ENCODE measurements around the gene GINS2. TPM values are rescaled to one million over a fixed set of nuclear protein-coding genes. Genes with fewer than 3 reads are reported as not detected.

The GINS2 gene
- total RNA-seq, 1 donor from 2014 or later, result 6.5 TPM

DNA sequence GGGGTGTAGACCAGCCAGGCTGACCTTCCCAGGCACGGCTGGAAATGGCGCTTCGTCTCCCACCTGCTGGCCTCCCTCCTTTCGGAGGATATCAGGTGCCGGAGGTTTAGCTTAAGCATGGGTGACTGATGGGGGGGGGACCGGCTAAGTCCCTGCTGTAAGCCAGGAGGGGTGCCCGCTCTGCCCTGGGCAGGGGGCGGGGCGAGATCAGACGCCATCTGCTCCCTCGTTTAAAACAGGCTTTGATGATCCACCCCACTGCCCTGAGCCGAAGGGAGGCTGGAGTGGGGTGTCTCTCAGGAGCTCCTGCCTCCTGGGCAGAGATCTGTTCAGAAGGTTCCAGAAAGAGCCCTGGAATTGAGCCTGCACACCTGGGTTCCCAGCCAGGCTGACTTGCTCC lies 36.2 kb upstream of the GINS2 start:
- Histone ChIP-seq H3K27me3 (ENCODE audit: control insufficient read depth, insufficient read depth, low read length) (no peaks in the 10 kb centered on the region), H3K36me3 (ENCODE audit: control insufficient read depth, insufficient read depth, low read length) (no peaks in the 10 kb centered on the region), H3K4me3 (ENCODE audit: low read depth, low read length) (no peak overlapping the region)
- DNase-seq (ENCODE audit: low read depth), result no peak
- TF ChIP-seq, protein P1, sequence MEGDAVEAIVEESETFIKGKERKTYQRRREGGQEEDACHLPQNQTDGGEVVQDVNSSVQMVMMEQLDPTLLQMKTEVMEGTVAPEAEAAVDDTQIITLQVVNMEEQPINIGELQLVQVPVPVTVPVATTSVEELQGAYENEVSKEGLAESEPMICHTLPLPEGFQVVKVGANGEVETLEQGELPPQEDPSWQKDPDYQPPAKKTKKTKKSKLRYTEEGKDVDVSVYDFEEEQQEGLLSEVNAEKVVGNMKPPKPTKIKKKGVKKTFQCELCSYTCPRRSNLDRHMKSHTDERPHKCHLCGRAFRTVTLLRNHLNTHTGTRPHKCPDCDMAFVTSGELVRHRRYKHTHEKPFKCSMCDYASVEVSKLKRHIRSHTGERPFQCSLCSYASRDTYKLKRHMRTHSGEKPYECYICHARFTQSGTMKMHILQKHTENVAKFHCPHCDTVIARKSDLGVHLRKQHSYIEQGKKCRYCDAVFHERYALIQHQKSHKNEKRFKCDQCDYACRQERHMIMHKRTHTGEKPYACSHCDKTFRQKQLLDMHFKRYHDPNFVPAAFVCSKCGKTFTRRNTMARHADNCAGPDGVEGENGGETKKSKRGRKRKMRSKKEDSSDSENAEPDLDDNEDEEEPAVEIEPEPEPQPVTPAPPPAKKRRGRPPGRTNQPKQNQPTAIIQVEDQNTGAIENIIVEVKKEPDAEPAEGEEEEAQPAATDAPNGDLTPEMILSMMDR (IDR thresholded peaks at IDR 0.05; ENCODE audit: insufficient read depth, low read length, poor library complexity, severe bottlenecking), result no peak

DNA sequence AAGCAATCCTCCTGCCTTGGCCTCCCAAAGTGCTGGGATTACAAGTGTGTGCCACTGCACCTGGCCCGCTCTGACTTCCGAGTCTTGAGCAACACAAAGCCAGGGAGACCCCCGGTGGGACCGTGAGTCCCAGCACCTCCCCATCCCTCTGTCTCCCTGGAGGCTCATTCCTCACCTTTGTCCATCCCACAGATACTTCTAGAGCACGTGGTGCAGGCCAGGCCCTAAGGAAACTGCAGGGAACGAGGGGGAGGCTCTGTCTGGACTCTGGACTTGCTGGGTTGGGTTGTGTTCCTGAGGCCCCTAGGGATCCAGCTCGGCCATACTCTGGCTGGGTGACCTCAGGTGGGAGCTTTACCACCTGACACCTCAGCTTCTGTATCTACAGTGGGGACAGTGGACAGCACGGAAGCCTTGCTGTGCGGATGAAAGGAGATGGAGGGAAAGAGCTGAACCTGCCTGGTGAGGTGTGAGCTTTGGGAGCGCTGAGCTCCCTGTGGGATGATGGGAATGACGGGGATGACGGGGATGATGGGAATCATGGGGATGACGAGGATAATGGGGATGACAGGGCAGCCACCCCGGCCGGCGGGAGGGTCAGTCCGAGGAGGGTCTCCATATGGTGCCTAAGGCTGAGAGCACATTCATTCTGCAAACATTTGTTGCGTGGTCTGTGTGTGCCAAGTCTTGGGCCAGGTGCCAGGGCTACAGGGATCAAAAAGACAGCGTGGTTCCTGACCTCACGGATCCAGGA lies 35.5 kb upstream of the GINS2 start:
- H3K36me3 ChIP-seq (ENCODE audit: control insufficient read depth, insufficient read depth, low read length), result no peaks in the 10 kb centered on the region
- H3K4me3 ChIP-seq (ENCODE audit: low read depth, low read length), result no peak overlapping the region
- TF ChIP-seq, protein P1 (IDR thresholded peaks at IDR 0.05; ENCODE audit: insufficient read depth, low read length, poor library complexity, severe bottlenecking), result no peak
- no peak for DNase-seq (ENCODE audit: low read depth)
- no peaks in the 10 kb centered on the region for H3K27me3 ChIP-seq (ENCODE audit: control insufficient read depth, insufficient read depth, low read length)

DNA sequence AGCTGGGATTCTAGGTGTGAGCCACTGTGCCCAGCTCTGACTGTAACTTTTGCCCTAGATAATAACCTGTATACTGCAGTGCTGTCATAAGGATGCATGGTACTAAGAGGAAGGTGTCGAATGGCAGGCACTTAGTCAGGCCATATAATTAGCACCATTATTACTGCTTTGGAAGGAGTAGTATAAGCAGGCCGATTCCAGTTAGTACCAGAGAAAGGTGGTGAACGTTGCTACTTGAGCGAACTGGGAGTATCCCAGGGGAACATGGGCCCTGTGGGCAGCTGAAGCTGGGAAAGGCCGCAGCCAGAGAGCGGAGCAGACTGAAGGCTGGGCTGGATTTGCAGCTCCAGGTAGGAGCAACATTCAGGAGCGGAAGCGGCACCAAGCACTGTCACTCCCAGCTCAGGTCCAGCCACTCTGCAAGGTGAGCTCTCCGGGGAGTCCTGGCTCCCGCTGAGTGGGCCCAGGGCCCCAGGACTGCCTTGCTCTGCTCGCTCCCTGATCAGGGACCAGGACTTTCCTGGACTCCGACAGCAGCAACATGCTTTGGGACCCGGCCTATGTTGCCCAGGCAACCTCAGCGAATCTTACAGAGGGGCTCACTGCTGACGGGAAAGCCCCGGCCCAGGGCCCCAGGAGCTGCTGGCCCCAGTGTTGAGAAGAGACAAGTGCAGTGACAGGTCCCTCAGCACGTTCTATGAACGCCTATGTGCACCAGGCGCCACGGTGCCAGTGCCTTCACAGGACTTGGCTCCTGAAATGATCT lies 33.6 kb upstream of the GINS2 start:
- TF ChIP-seq, protein P1 (IDR thresholded peaks at IDR 0.05; ENCODE audit: insufficient read depth, low read length, poor library complexity, severe bottlenecking), result no peak
- no peaks in the 10 kb centered on the region for H3K36me3 ChIP-seq (ENCODE audit: control insufficient read depth, insufficient read depth, low read length)

DNA sequence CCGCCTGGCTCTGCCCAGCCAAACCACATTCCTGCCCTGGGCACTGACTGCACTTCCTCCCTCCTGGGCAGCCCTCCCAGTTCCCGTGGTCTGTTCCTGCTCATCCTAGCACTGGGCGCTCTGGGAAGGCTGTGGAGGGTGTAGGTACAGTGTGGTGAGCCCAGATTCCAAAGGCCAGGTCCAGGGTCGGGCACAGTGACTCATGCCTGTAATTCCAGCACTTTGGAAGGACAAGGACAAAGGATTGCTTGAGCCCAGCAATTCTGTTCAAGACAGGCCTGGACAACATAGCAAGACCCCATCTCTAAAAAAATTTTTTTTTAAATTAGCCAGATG lies 31.5 kb upstream of the GINS2 start:
- Histone ChIP-seq H3K27me3 (ENCODE audit: control insufficient read depth, insufficient read depth, low read length) (peaks cover 5% of the 10 kb centered on the region), H3K4me3 (ENCODE audit: low read depth, low read length) (no peak overlapping the region), H3K36me3 (ENCODE audit: control insufficient read depth, insufficient read depth, low read length) (no peaks in the 10 kb centered on the region)
- TF ChIP-seq, protein P1 (IDR thresholded peaks at IDR 0.05; ENCODE audit: insufficient read depth, low read length, poor library complexity, severe bottlenecking), result no peak
- peak; percentile 23 for DNase-seq (ENCODE audit: low read depth)

More for the DNA sequence above, 33.6 kb upstream of the GINS2 start:
- Histone ChIP-seq H3K27me3 (ENCODE audit: control insufficient read depth, insufficient read depth, low read length) (no peaks in the 10 kb centered on the region), H3K4me3 (ENCODE audit: low read depth, low read length) (no peak overlapping the region)
- DNase-seq (ENCODE audit: low read depth), result no peak

GRCh38 chr16:85719605-85720301 lies 31.0 kb upstream of the GINS2 start:
- no peak for DNase-seq (ENCODE audit: low read depth)

More at GRCh38 chr16:85719605-85720301, 31.0 kb upstream of the GINS2 start:
- Histone ChIP-seq H3K4me3 (ENCODE audit: low read depth, low read length) (no peak overlapping the region), H3K36me3 (ENCODE audit: control insufficient read depth, insufficient read depth, low read length) (no peaks in the 10 kb centered on the region), H3K27me3 (ENCODE audit: control insufficient read depth, insufficient read depth, low read length) (peaks cover 5% of the 10 kb centered on the region)
- TF ChIP-seq, protein P1 (IDR thresholded peaks at IDR 0.05; ENCODE audit: insufficient read depth, low read length, poor library complexity, severe bottlenecking), result no peak

All from kidney epithelial cell (primary cell).